HEK293 (cell line): ENCODE results near the gene HPCAL1.

Experiments used
- CTCF ChIP-seq: fragments of 450-650 bp; formaldehyde crosslinking; IDR thresholded peaks from 2 replicates; pipeline ENCODE4 v1.5.1; 2016; ENCODE audit warnings: missing biosample characterization, missing genetic modification characterization
- YY1 ChIP-seq: fragments of 450-650 bp; formaldehyde crosslinking; IDR thresholded peaks from 2 replicates; pipeline ENCODE4 v1.5.1; 2018; ENCODE audit warnings: missing biosample characterization, missing genetic modification characterization
- ZNF223 ChIP-seq: fragments of 450-650 bp; formaldehyde crosslinking; IDR thresholded peaks from 2 replicates; pipeline ENCODE4 v1.5.1; 2016; ENCODE audit warnings: missing biosample characterization, missing genetic modification characterization
- ZNF23 ChIP-seq: fragments of 450-650 bp; formaldehyde crosslinking; IDR thresholded peaks from 2 replicates; pipeline ENCODE4 v1.5.1; 2016; ENCODE audit warnings: missing biosample characterization, missing genetic modification characterization, borderline replicate concordance
- ZNF513 ChIP-seq: fragments of 450-650 bp; IDR thresholded peaks from 2 replicates; pipeline ENCODE4 v1.5.1; 2018; ENCODE audit warnings: missing biosample characterization, missing genetic modification characterization
- ZNF621 ChIP-seq: fragments of 450-650 bp; formaldehyde crosslinking; IDR thresholded peaks from 2 replicates; pipeline ENCODE4 v1.5.1; 2017; ENCODE audit warnings: missing biosample characterization, missing genetic modification characterization
- ZNF629 ChIP-seq: fragments of 450-650 bp; formaldehyde crosslinking; IDR thresholded peaks from 2 replicates; pipeline ENCODE4 v1.5.1; 2017; ENCODE audit warnings: missing biosample characterization, missing genetic modification characterization

GRCh38 chr2:10473121-10473756 lies 170.5 kb downstream of the HPCAL1 start:
- no peak for TF ChIP-seq CTCF
- no peak for TF ChIP-seq YY1 (tag by site-specific recombination)
- no peak for TF ChIP-seq ZNF223 (tag by site-specific recombination)
- TF ChIP-seq ZNF23 (tag by site-specific recombination), result no peak
- no peak for TF ChIP-seq ZNF621
- no peak for TF ChIP-seq ZNF513 (tag by site-specific recombination)
- no peak for TF ChIP-seq ZNF629 (tag by site-specific recombination)
